A549 (cell line): ENCODE measurements around the gene TMEM30A. TPM values are rescaled to one million over a fixed set of nuclear protein-coding genes. Genes with fewer than 3 reads are reported as not detected.

Experiments used
- ATAC-seq, 2 experiments: fragments of 200-7000 bp in 1 of 2; fragments of >200 bp in 1 of 2; cut with Nextera tagmentation in 1 of 2; cut with Tn5 transposase in 1 of 2; 3 replicates each; pipeline versions ENCODE4 v1.8.0 to v1.9.1; 2018 to 2020; ENCODE audit warnings: mild to moderate bottlenecking in 1 of 2, moderate library complexity in 1 of 2
- CTCF ChIA-PET: fragments of 300-600 bp; sonication (Branson Sonifier 250); formaldehyde crosslinking; extraction: SDS; loops from one replicate; lab custom pipeline; 2021; ENCODE audit warnings: antibody characterized with exemption, inconsistent platforms; lab: Yijun Ruan, JAX
- POLR2A ChIA-PET: fragments of 350-600 bp; formaldehyde crosslinking; extraction: SDS; loops from one replicate; lab custom pipeline; 2021; ENCODE audit warnings: antibody characterized with exemption, inconsistent platforms; lab: Yijun Ruan, JAX
- DNase-seq, 2 experiments: peaks; one replicate each; pipeline versions ENCODE4 v3.0.0 to v3.0.0-alpha.2; 2011 to 2016; ENCODE audit warnings: low read depth in 1 of 2, low spot score in 1 of 2
- FAIRE-seq: peaks from 2 replicates; lab custom pipeline; 2011; peaks lifted over from hg19 to GRCh38; lab: Jason Lieb, UNC
- H3K27ac ChIP-seq, 2 experiments: fragments of >200 bp; sonication (Bioruptor Twin); formaldehyde crosslinking; 3 replicates each; pipeline ENCODE4 v1.5.1; 2016 to 2017
- H3K4me1 ChIP-seq: fragments of >200 bp; sonication (Bioruptor Twin); formaldehyde crosslinking; 3 replicates; pipeline ENCODE4 v1.6.1; 2016
- H3K4me2 ChIP-seq: fragments of >200 bp; sonication (Bioruptor Twin); formaldehyde crosslinking; 3 replicates; pipeline ENCODE4 v1.6.1; 2016
- H3K4me3 ChIP-seq: fragments of >200 bp; sonication (Bioruptor Twin); formaldehyde crosslinking; 3 replicates; pipeline ENCODE4 v1.5.1; 2016
- H3K9me3 ChIP-seq: fragments of >200 bp; sonication (Bioruptor Twin); formaldehyde crosslinking; 3 replicates; pipeline ENCODE4 v1.6.1; 2016
- BCL3 ChIP-seq: fragments of >200 bp; sonication (Bioruptor Twin); formaldehyde crosslinking; IDR thresholded peaks from 3 replicates; pipeline ENCODE4 v1.6.1; 2016
- BHLHE40 ChIP-seq: IDR thresholded peaks from 2 replicates; pipeline ENCODE4 v1.6.1; 2012; ENCODE audit warnings: low read depth, low read length, inconsistent platforms
- CBX8 ChIP-seq: fragments of 200-600 bp; sonication (generic); IDR thresholded peaks from 2 replicates; pipeline ENCODE4 v1.6.1; 2016
- CEBPB ChIP-seq, 2 experiments: fragments of >200 bp in 1 of 2; sonication (Bioruptor Twin) in 1 of 2; formaldehyde crosslinking in 1 of 2; IDR thresholded peaks; 2 replicates each; pipeline ENCODE4 v1.6.1; 2012 to 2016
- CHD2 ChIP-seq: fragments of 150-350 bp; IDR thresholded peaks from 2 replicates; pipeline ENCODE4 v1.6.1; 2014; ENCODE audit warnings: low read length; ENCODE audit not compliant: partially characterized antibody
- CTCF ChIP-seq: fragments of >200 bp; sonication (Bioruptor Twin); formaldehyde crosslinking; IDR thresholded peaks from 3 replicates; pipeline ENCODE4 v1.5.1; 2016
- EHF ChIP-seq: fragments of 250-450 bp; sonication (Bioruptor Pico); IDR thresholded peaks from 2 replicates; pipeline ENCODE4 v1.5.0; 2020; ENCODE audit warnings: mild to moderate bottlenecking
- EP300 ChIP-seq, 2 experiments: fragments of >200 bp; sonication (Bioruptor Twin); formaldehyde crosslinking; IDR thresholded peaks; 2 replicates in 1 of 2; 3 replicates in 1 of 2; pipeline ENCODE4 v1.6.1; 2016 to 2017
- GATA3 ChIP-seq: IDR thresholded peaks from 2 replicates; pipeline ENCODE4 v1.6.1; 2012; ENCODE audit warnings: borderline replicate concordance
- HOXB13 ChIP-seq: fragments of 250-450 bp; sonication (Bioruptor Pico); IDR thresholded peaks from 2 replicates; pipeline ENCODE4 v1.5.0; 2020; ENCODE audit warnings: low read depth, mild to moderate bottlenecking, moderate library complexity
- KDM1A ChIP-seq: fragments of 200-600 bp; sonication (generic); IDR thresholded peaks from 2 replicates; pipeline ENCODE4 v1.6.1; 2016; ENCODE audit warnings: low read depth, mild to moderate bottlenecking
- KDM5A ChIP-seq: fragments of 200-600 bp; sonication (generic); IDR thresholded peaks from 2 replicates; pipeline ENCODE4 v1.6.1; 2016; ENCODE audit warnings: antibody characterized with exemption, mild to moderate bottlenecking
- MAFK ChIP-seq: fragments of 450-650 bp; IDR thresholded peaks from 2 replicates; pipeline ENCODE4 v1.6.1; 2014; ENCODE audit not compliant: partially characterized antibody
- MAZ ChIP-seq: fragments of 150-350 bp; IDR thresholded peaks from 2 replicates; pipeline ENCODE4 v1.6.1; 2014; ENCODE audit warnings: antibody characterized with exemption, low read depth, low read length, borderline replicate concordance
- MYC ChIP-seq: IDR thresholded peaks from 2 replicates; pipeline ENCODE4 v1.6.1; 2012; ENCODE audit warnings: mild to moderate bottlenecking, inconsistent platforms, low read length, improper control_type of control experiment, borderline replicate concordance
- NR3C1 ChIP-seq: fragments of >200 bp; sonication (Bioruptor Twin); formaldehyde crosslinking; IDR thresholded peaks from 3 replicates; pipeline ENCODE4 v1.6.1; 2017
- POLR2AphosphoS2 ChIP-seq: conservative IDR thresholded peaks from 2 replicates; pipeline ENCODE4 v1.6.1; 2012; ENCODE audit warnings: low read length, improper control_type of control experiment, inconsistent platforms
- RCOR1 ChIP-seq: fragments of 150-350 bp; IDR thresholded peaks from 2 replicates; pipeline ENCODE4 v1.6.1; 2014; ENCODE audit warnings: antibody characterized with exemption, low read length, low read depth
- RFX5 ChIP-seq: fragments of 450-650 bp; IDR thresholded peaks from 2 replicates; pipeline ENCODE4 v1.7.1; 2014; ENCODE audit warnings: antibody characterized with exemption, mild to moderate bottlenecking, moderate library complexity
- SMC3 ChIP-seq: fragments of >200 bp; sonication (Bioruptor Twin); formaldehyde crosslinking; IDR thresholded peaks from 3 replicates; pipeline ENCODE4 v1.6.1; 2018; ENCODE audit warnings: inconsistent platforms
- TFCP2L1 ChIP-seq: fragments of 250-450 bp; sonication (Bioruptor Pico); IDR thresholded peaks from 2 replicates; pipeline ENCODE4 v1.5.0; 2021; ENCODE audit warnings: mild to moderate bottlenecking
- TP53 ChIP-seq: fragments of 250-450 bp; sonication (Bioruptor Pico); IDR thresholded peaks from 2 replicates; pipeline ENCODE4 v1.5.0; 2021; ENCODE audit warnings: mild to moderate bottlenecking, moderate library complexity
- ZC3H11A ChIP-seq: fragments of 450-650 bp; IDR thresholded peaks from 2 replicates; pipeline ENCODE4 v1.6.1; 2014; ENCODE audit warnings: antibody characterized with exemption, mild to moderate bottlenecking
- ZFP36 ChIP-seq: fragments of 450-650 bp; IDR thresholded peaks from 2 replicates; pipeline ENCODE4 v1.6.1; 2014; ENCODE audit warnings: borderline replicate concordance; ENCODE audit not compliant: partially characterized antibody
- ZSCAN20 ChIP-seq: fragments of 250-450 bp; sonication (Bioruptor Pico); IDR thresholded peaks from 2 replicates; pipeline ENCODE4 v1.8.0; 2022; ENCODE audit warnings: mild to moderate bottlenecking, moderate library complexity
- WGBS: methylation state at CpG from one replicate; pipeline ENCODE4 v1.1.6; 2017; ENCODE audit errors: missing lambda C conversion rate; 5-methylcytosine and 5-hydroxymethylcytosine counted together
- polyA plus RNA-seq, 4 experiments: library from polyadenylated mRNA; depleted of rRNA in 3 of 4; stranded (reverse); fragments of >200 nt; fragmentation: RNase III in 1 of 4; extraction: RNeasy Plus Mini Kit Qiagen cat#74134 plus additional on column Dnase treatment in 1 of 4; gene quantifications; 2 replicates in 3 of 4; 3 replicates in 1 of 4; pipeline ENCODE4 v1.2.3, GENCODE V29; 2011 to 2017
- TF ChIP-seq, protein P1 (sequence below): fragments of 450-650 bp; IDR thresholded peaks from 2 replicates; pipeline ENCODE4 v1.6.1; 2014; ENCODE audit warnings: antibody characterized with exemption
- TF ChIP-seq, protein P2 (sequence below): fragments of 250-450 bp; sonication (Bioruptor Pico); IDR thresholded peaks from 2 replicates; pipeline ENCODE4 v1.5.0; 2020; ENCODE audit warnings: low read depth, mild to moderate bottlenecking, moderate library complexity

TMEM30A gene
- polyA plus RNA-seq, 2 of the 4 experiments (the other 2 are of a cell fraction) = 65.1 to 75.5 TPM

DNA sequence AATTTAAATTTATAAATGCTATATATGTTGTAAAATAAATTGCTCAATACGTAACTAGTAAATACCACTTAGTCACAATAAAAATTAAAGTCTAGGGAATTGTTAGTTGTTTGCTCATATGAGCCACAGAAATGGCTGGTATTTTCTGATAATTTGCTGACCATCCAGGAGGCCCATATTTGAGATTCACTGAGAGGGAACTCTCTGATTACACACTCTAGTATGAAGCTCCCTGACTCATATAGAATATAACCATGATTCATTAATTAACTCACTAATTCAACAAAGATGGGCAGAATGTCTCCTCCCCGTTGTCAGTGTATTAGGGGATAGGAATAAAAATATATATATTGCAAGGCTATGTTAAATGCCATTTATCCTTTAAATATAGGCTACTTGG is 46.6 kb upstream of the TMEM30A start:
- no peak overlapping the region for H3K4me2 ChIP-seq
- no peak for ATAC-seq
- WGBS = 67% methylated on average over 2 of the region's 2 CpGs
- ChIA-PET POLR2A (no interaction called here), CTCF (no interaction called here)
- no peak overlapping the region for H3K27ac ChIP-seq
- H3K4me1 ChIP-seq = peaks cover 22% of the 10 kb centered on the region
- FAIRE-seq = no peak
- TF ChIP-seq CEBPB (IDR thresholded peaks at IDR 0.05) = no peak
- TF ChIP-seq CHD2 = no peak
- TF ChIP-seq KDM5A = no peak
- TF ChIP-seq ZC3H11A = no peak
- no peak for TF ChIP-seq ZSCAN20
- no peak for TF ChIP-seq KDM1A
- no peak for TF ChIP-seq CTCF
- no peak for TF ChIP-seq HOXB13 (CRISPR knock-in tag)
- TF ChIP-seq MAZ = no peak
- no peak for TF ChIP-seq CBX8
- TF ChIP-seq EHF (CRISPR knock-in tag) = no peak
- no peak for TF ChIP-seq POLR2AphosphoS2
- no peak for TF ChIP-seq SMC3
- no peak for TF ChIP-seq GATA3
- H3K4me3 ChIP-seq = no peak overlapping the region
- no peak for DNase-seq
- no peaks in the 10 kb centered on the region for H3K9me3 ChIP-seq

- Histone ChIP-seq H3K4me1 (peaks cover 17% of the 10 kb centered on the region), H3K27ac (no peak overlapping the region)
- 93% methylated on average over 1 of the region's 1 CpG for WGBS
- no peak for ATAC-seq
- no peak for DNase-seq
- TF ChIP-seq ZFP36 = no peak
- no peak for TF ChIP-seq EHF (CRISPR knock-in tag)
- no peak for TF ChIP-seq RFX5
- no peak for TF ChIP-seq GATA3
- TF ChIP-seq NR3C1 = no peak
- no peak for TF ChIP-seq POLR2AphosphoS2
- no peak for TF ChIP-seq MYC
- TF ChIP-seq, protein P1, sequence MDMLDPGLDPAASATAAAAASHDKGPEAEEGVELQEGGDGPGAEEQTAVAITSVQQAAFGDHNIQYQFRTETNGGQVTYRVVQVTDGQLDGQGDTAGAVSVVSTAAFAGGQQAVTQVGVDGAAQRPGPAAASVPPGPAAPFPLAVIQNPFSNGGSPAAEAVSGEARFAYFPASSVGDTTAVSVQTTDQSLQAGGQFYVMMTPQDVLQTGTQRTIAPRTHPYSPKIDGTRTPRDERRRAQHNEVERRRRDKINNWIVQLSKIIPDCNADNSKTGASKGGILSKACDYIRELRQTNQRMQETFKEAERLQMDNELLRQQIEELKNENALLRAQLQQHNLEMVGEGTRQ = no peak
- no peak for TF ChIP-seq TFCP2L1 (CRISPR knock-in tag)
- no peak for TF ChIP-seq CBX8
- no peak for TF ChIP-seq TP53 (CRISPR knock-in tag)
- TF ChIP-seq, protein P2, sequence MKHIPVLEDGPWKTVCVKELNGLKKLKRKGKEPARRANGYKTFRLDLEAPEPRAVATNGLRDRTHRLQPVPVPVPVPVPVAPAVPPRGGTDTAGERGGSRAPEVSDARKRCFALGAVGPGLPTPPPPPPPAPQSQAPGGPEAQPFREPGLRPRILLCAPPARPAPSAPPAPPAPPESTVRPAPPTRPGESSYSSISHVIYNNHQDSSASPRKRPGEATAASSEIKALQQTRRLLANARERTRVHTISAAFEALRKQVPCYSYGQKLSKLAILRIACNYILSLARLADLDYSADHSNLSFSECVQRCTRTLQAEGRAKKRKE = no peak
- no peak for TF ChIP-seq RCOR1
- no peak for TF ChIP-seq HOXB13 (CRISPR knock-in tag)
- no peak for TF ChIP-seq CHD2
- TF ChIP-seq BCL3 = no peak
- TF ChIP-seq EP300 (IDR thresholded peaks at IDR 0.05) = no peak
- no peak for TF ChIP-seq BHLHE40
- TF ChIP-seq MAFK = no peak
- TF ChIP-seq, all 56 proteins: peak for 0
- no peak overlapping the region for H3K4me2 ChIP-seq
- CTCF ChIA-PET = no interaction called here
- H3K9me3 ChIP-seq = no peaks in the 10 kb centered on the region
- H3K4me3 ChIP-seq = no peak overlapping the region
- no peak for FAIRE-seq
- POLR2A ChIA-PET = no interaction called here
Measured at GRCh38 chr6:75329703-75330102, 45.1 kb upstream of the TMEM30A start.
